ENCODE measurements around the gene RAB43.
A peak's percentile ranks its signal among the peaks of the same experiment; 100 is the strongest.

Gene RAB43

GRCh38 chr3:129131465-129132088 is 10.0 kb upstream of the RAB43 start:
- H3K27ac ChIP-seq (ENCODE audit: extremely low read depth, low read depth, low read length) = no peak overlapping the region
- CTCF ChIA-PET = interaction anchor here (1.1 kb wide), 2 partner anchors 78 to 161 kb away, joined by 3 read pairs; no protein-coding TSS in a partner anchor
- POLR2A ChIA-PET = no interaction called here
- TF ChIP-seq, protein P1, sequence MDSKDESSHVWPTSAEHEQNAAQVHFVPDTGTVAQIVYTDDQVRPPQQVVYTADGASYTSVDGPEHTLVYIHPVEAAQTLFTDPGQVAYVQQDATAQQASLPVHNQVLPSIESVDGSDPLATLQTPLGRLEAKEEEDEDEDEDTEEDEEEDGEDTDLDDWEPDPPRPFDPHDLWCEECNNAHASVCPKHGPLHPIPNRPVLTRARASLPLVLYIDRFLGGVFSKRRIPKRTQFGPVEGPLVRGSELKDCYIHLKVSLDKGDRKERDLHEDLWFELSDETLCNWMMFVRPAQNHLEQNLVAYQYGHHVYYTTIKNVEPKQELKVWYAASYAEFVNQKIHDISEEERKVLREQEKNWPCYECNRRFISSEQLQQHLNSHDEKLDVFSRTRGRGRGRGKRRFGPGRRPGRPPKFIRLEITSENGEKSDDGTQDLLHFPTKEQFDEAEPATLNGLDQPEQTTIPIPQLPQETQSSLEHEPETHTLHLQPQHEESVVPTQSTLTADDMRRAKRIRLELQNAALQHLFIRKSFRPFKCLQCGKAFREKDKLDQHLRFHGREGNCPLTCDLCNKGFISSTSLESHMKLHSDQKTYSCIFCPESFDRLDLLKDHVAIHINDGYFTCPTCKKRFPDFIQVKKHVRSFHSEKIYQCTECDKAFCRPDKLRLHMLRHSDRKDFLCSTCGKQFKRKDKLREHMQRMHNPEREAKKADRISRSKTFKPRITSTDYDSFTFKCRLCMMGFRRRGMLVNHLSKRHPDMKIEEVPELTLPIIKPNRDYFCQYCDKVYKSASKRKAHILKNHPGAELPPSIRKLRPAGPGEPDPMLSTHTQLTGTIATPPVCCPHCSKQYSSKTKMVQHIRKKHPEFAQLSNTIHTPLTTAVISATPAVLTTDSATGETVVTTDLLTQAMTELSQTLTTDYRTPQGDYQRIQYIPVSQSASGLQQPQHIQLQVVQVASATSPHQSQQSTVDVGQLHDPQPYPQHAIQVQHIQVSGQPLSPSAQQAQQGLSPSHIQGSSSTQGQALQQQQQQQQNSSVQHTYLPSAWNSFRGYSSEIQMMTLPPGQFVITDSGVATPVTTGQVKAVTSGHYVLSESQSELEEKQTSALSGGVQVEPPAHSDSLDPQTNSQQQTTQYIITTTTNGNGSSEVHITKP (tag by site-specific recombination; IDR thresholded peaks at IDR 0.05) = 0 out of 2 replicates have a peak, but pooled peaks have one; percentile 9
- TF ChIP-seq OVOL3 (tag by site-specific recombination; IDR thresholded peaks at IDR 0.05) = no peak
- no peaks in the 10 kb centered on the region for H3K4me1 ChIP-seq (ENCODE audit: control insufficient read depth, insufficient read depth, low read length)
- no peak overlapping the region for H3K4me3 ChIP-seq (ENCODE audit: low read depth, low read length)
- no peaks in the 10 kb centered on the region for H3K9me3 ChIP-seq (ENCODE audit: control insufficient read depth, insufficient read depth, low read depth, low read length)
- H3K36me3 ChIP-seq (ENCODE audit: control insufficient read depth in 2 of 2, insufficient read depth in 1 of 2, low read length in 2 of 2) = peaks cover 0 to 78% of the 10 kb centered on the region in 2 experiments; a peak in 2 of 3 replicates

- POLR2A ChIA-PET = no interaction called here
- H3K4me1 ChIP-seq (ENCODE audit: control insufficient read depth, insufficient read depth, low read length) = no peaks in the 10 kb centered on the region
- CTCF ChIA-PET = no interaction called here
- TF ChIP-seq, protein P2, sequence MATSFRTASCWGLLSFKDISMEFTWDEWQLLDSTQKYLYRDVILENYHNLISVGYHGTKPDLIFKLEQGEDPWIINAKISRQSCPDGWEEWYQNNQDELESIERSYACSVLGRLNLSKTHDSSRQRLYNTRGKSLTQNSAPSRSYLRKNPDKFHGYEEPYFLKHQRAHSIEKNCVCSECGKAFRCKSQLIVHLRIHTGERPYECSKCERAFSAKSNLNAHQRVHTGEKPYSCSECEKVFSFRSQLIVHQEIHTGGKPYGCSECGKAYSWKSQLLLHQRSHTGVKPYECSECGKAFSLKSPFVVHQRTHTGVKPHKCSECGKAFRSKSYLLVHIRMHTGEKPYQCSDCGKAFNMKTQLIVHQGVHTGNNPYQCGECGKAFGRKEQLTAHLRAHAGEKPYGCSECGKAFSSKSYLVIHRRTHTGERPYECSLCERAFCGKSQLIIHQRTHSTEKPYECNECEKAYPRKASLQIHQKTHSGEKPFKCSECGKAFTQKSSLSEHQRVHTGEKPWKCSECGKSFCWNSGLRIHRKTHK (tag by site-specific recombination; IDR thresholded peaks at IDR 0.05) = no peak
- TF ChIP-seq ZNF133 (tag by site-specific recombination; IDR thresholded peaks at IDR 0.05) = no peak
- TF ChIP-seq, protein P3, sequence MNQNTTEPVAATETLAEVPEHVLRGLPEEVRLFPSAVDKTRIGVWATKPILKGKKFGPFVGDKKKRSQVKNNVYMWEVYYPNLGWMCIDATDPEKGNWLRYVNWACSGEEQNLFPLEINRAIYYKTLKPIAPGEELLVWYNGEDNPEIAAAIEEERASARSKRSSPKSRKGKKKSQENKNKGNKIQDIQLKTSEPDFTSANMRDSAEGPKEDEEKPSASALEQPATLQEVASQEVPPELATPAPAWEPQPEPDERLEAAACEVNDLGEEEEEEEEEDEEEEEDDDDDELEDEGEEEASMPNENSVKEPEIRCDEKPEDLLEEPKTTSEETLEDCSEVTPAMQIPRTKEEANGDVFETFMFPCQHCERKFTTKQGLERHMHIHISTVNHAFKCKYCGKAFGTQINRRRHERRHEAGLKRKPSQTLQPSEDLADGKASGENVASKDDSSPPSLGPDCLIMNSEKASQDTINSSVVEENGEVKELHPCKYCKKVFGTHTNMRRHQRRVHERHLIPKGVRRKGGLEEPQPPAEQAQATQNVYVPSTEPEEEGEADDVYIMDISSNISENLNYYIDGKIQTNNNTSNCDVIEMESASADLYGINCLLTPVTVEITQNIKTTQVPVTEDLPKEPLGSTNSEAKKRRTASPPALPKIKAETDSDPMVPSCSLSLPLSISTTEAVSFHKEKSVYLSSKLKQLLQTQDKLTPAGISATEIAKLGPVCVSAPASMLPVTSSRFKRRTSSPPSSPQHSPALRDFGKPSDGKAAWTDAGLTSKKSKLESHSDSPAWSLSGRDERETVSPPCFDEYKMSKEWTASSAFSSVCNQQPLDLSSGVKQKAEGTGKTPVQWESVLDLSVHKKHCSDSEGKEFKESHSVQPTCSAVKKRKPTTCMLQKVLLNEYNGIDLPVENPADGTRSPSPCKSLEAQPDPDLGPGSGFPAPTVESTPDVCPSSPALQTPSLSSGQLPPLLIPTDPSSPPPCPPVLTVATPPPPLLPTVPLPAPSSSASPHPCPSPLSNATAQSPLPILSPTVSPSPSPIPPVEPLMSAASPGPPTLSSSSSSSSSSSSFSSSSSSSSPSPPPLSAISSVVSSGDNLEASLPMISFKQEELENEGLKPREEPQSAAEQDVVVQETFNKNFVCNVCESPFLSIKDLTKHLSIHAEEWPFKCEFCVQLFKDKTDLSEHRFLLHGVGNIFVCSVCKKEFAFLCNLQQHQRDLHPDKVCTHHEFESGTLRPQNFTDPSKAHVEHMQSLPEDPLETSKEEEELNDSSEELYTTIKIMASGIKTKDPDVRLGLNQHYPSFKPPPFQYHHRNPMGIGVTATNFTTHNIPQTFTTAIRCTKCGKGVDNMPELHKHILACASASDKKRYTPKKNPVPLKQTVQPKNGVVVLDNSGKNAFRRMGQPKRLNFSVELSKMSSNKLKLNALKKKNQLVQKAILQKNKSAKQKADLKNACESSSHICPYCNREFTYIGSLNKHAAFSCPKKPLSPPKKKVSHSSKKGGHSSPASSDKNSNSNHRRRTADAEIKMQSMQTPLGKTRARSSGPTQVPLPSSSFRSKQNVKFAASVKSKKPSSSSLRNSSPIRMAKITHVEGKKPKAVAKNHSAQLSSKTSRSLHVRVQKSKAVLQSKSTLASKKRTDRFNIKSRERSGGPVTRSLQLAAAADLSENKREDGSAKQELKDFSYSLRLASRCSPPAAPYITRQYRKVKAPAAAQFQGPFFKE (tag by site-specific recombination; IDR thresholded peaks at IDR 0.05; ENCODE audit: borderline replicate concordance) = no peak
- peaks cover 0 to 78% of the 10 kb centered on the region in 2 experiments; a peak in 2 of 3 replicates for H3K36me3 ChIP-seq (ENCODE audit: control insufficient read depth in 2 of 2, insufficient read depth in 1 of 2, low read length in 2 of 2)
- H3K9me3 ChIP-seq (ENCODE audit: control insufficient read depth, insufficient read depth, low read depth, low read length) = no peaks in the 10 kb centered on the region
- H3K27ac ChIP-seq (ENCODE audit: extremely low read depth, low read depth, low read length) = no peak overlapping the region
- no peak overlapping the region for H3K4me3 ChIP-seq (ENCODE audit: low read depth, low read length)
Observed at GRCh38 chr3:129130291-129130813, 8.7 kb upstream of the RAB43 start.

DNA sequence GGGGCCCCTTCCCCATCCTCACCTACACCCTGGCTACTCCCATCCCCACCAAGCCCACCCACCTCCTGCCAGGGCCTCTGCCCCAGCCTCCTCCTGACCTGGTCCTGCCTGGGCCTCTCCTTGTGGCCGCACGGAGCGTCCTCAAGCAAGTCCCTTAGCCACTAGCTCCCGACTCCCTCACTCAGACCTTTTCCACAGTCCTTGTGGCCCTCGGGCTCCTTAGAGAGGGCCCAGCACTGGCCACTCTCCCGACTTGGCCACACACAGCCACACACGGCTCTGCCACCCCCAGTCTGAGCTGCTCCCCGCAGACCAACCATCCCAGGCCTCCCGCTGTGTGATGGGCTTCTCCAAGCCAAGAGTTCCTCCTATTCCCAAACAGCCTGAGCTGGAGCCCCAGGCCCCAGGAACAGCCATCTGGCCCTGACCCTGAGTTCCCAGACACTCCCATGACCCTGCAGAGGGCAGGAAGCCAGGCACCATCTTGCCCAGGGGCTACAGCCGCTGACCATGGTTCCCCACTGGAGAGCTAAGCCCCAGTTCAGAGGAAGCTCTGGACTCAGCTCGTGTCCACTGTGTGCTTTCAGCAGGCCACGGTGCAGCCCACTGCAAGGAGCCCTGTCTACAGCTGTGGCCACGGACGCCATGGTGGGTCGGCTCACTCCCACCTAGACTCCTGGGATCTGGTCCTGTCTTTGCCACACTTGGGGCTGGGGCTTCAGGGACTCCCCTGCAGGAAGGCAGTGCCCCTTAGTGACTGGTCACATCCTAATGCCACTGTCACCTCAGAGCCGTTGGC is 7.0 kb upstream of the RAB43 start:
- peaks cover 0 to 62% of the 10 kb centered on the region in 2 experiments; a peak in 1 of 3 replicates for H3K36me3 ChIP-seq (ENCODE audit: control insufficient read depth in 2 of 2, insufficient read depth in 1 of 2, low read length in 2 of 2)
- no peaks in the 10 kb centered on the region for H3K4me1 ChIP-seq (ENCODE audit: control insufficient read depth, insufficient read depth, low read length)
- ChIA-PET POLR2A (no interaction called here), CTCF (no interaction called here)
- no peak overlapping the region for H3K4me3 ChIP-seq (ENCODE audit: low read depth, low read length)
- no peak overlapping the region for H3K27ac ChIP-seq (ENCODE audit: extremely low read depth, low read depth, low read length)
- H3K9me3 ChIP-seq (ENCODE audit: control insufficient read depth, insufficient read depth, low read depth, low read length) = no peaks in the 10 kb centered on the region
- TF ChIP-seq ZBTB6 (tag by site-specific recombination; IDR thresholded peaks at IDR 0.05) = no peak
- no peak for TF ChIP-seq SP7 (tag by site-specific recombination; IDR thresholded peaks at IDR 0.05)
- no peak for TF ChIP-seq ZNF555 (tag by site-specific recombination; conservative IDR thresholded peaks at IDR 0.05)
- TF ChIP-seq ZXDB (tag by site-specific recombination; IDR thresholded peaks at IDR 0.05) = no peak
- no peak for TF ChIP-seq KLF17 (tag by site-specific recombination; IDR thresholded peaks at IDR 0.05)
- TF ChIP-seq ZNF140 (tag by site-specific recombination; IDR thresholded peaks at IDR 0.05) = no peak
- no peak for TF ChIP-seq SALL2 (tag by site-specific recombination; IDR thresholded peaks at IDR 0.05; ENCODE audit: borderline replicate concordance)
- TF ChIP-seq ZBTB1 (tag by site-specific recombination; IDR thresholded peaks at IDR 0.05) = no peak
- no peak for TF ChIP-seq ZNF791 (tag by site-specific recombination; IDR thresholded peaks at IDR 0.05)
- TF ChIP-seq ZNF433 (tag by site-specific recombination; IDR thresholded peaks at IDR 0.05; ENCODE audit: low read depth) = no peak
